Keratinocyte (primary cell): Measurements from ENCODE around the gene TRPM1. TPM values are rescaled to one million over a fixed set of nuclear protein-coding genes. Genes with fewer than 3 reads are reported as not detected.

Experiments
- DNase-seq: peaks from one replicate; pipeline ENCODE4 v3.0.0-alpha.2; 2011; ENCODE audit warnings: low read depth, missing footprints, low spot score
- FAIRE-seq: peaks from 2 replicates; lab custom pipeline; 2011; peaks lifted over from hg19 to GRCh38; lab: Jason Lieb, UNC
- H2AFZ ChIP-seq: 2 replicates; pipeline ENCODE4 v1.6.0; 2012; ENCODE audit warnings: low read length, control low read depth, inconsistent platforms; ENCODE audit not compliant: control insufficient read depth
- H3K27ac ChIP-seq: 2 replicates; pipeline ENCODE4 v1.5.1; 2011; ENCODE audit warnings: low read length; ENCODE audit not compliant: control insufficient read depth, insufficient read depth
- H3K27me3 ChIP-seq: 3 replicates; pipeline ENCODE4 v1.6.0; 2011; ENCODE audit warnings: low read length; ENCODE audit not compliant: control insufficient read depth, insufficient read depth; ENCODE audit errors: extremely low read depth
- H3K36me3 ChIP-seq, 2 experiments: 2 replicates in 1 of 2; 3 replicates in 1 of 2; pipeline ENCODE4 v1.5.1; 2011; ENCODE audit warnings: low read length in 2 of 2, mild to moderate bottlenecking in 1 of 2; ENCODE audit not compliant: control insufficient read depth in 2 of 2, insufficient read depth in 2 of 2; ENCODE audit errors: extremely low read depth in 1 of 2
- H3K4me1 ChIP-seq: 3 replicates; pipeline ENCODE4 v1.5.1; 2011; ENCODE audit warnings: low read length; ENCODE audit not compliant: control insufficient read depth, insufficient read depth; ENCODE audit errors: extremely low read depth
- H3K4me2 ChIP-seq: 3 replicates; pipeline ENCODE4 v1.6.0; 2011; ENCODE audit warnings: low read depth, low read length; ENCODE audit not compliant: control insufficient read depth, insufficient read depth; ENCODE audit errors: extremely low read depth
- H3K4me3 ChIP-seq, 3 experiments: fragments of 200-600 bp in 1 of 3; sonication (generic) in 1 of 3; 2 replicates in 2 of 3; 3 replicates in 1 of 3; pipeline ENCODE4 v1.5.1; 2011 to 2016; ENCODE audit warnings: low read length in 3 of 3, mild to moderate bottlenecking in 3 of 3, control low read depth in 2 of 3, inconsistent platforms in 1 of 3, low read depth in 1 of 3, mixed read lengths in 1 of 3, mixed run types in 1 of 3, moderate library complexity in 1 of 3; ENCODE audit not compliant: control insufficient read depth in 2 of 3, insufficient read depth in 2 of 3; ENCODE audit errors: extremely low read depth in 1 of 3
- H3K79me2 ChIP-seq: 2 replicates; pipeline ENCODE4 v1.6.0; 2012; ENCODE audit warnings: low read length; ENCODE audit not compliant: control insufficient read depth, insufficient read depth
- H3K9ac ChIP-seq: 3 replicates; pipeline ENCODE4 v1.6.0; 2011; ENCODE audit warnings: low read length; ENCODE audit not compliant: control insufficient read depth, insufficient read depth; ENCODE audit errors: extremely low read depth
- H3K9me1 ChIP-seq: 3 replicates; pipeline ENCODE4 v1.6.0; 2011; ENCODE audit warnings: low read length; ENCODE audit not compliant: control insufficient read depth, insufficient read depth; ENCODE audit errors: extremely low read depth
- H3K9me3 ChIP-seq: 2 replicates; pipeline ENCODE4 v1.5.1; 2012; ENCODE audit warnings: low read depth, low read length; ENCODE audit not compliant: control insufficient read depth
- H4K20me1 ChIP-seq: 3 replicates; pipeline ENCODE4 v1.6.0; 2011; ENCODE audit warnings: low read length; ENCODE audit not compliant: control insufficient read depth, insufficient read depth; ENCODE audit errors: extremely low read depth
- EZH2 ChIP-seq: IDR thresholded peaks from one replicate; pipeline ENCODE4 v1.6.1; 2012; ENCODE audit warnings: inconsistent platforms, mild to moderate bottlenecking, low read length, moderate library complexity
- dilution Hi-C: fragments of 300-500 bp; cut with MboI; formaldehyde crosslinking; loops from one replicate; pipeline ENCODE4 v1.7.0; 2020; ENCODE audit warnings: low sequenced_read_pairs; ENCODE audit not compliant: extremely low pct_ligation_motif_present
- polyA plus RNA-seq, 5 experiments: library from polyadenylated mRNA; depleted of rRNA in 3 of 5; stranded (reverse) in 3 of 5; stranded (forward) in 1 of 5; unstranded in 1 of 5; fragments of >200 nt; gene quantifications; 1 replicate in 1 of 5; 2 replicates in 3 of 5; 3 replicates in 1 of 5; pipeline versions ENCODE4 v1.2.1 to v1.2.3, GENCODE V29; 2011 to 2012; ENCODE audit warnings: missing spikeins in 2 of 5, low read depth in 1 of 5, low replicate concordance in 1 of 5
- TF ChIP-seq, protein P1 (sequence below), 3 experiments: IDR thresholded peaks in 1 of 3; conservative IDR thresholded peaks in 1 of 3; optimal IDR thresholded peaks in 1 of 3; 2 replicates in 2 of 3; 3 replicates in 1 of 3; pipeline versions ENCODE3 to v1.5.1; 2011; ENCODE audit warnings: low read length in 3 of 3, mild to moderate bottlenecking in 3 of 3, moderate library complexity in 2 of 3, control low read depth in 1 of 3, inconsistent platforms in 1 of 3; ENCODE audit not compliant: insufficient read depth in 2 of 3; ENCODE audit errors: extremely low read depth in 1 of 3

The TRPM1 gene
- polyA plus RNA-seq, 1 donor (not counting 4 experiments of a cell fraction or from before 2014, with no cell fraction given): 0.17 TPM

DNA sequence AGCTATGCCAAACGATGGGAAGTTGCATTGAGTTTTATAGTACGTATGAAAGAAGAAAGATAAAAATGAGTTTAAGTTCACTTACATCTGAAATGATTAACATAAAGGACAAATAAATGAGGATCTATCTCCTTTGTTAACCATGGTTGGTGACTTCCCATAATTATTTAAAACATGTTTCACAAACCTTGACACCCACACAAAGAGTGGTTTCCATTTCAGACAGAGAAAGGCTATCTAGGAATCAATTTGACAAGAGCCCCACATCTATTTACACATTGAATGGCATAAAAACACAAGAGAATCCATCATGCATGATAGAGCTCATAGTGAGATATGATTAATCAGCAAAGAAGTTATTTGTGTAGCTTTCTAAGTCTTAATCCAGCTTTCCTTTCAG is 95.9 kb downstream of the TRPM1 start:
- DNase-seq: no peak
- Histone ChIP-seq H3K9me1 (no peaks in the 10 kb centered on the region), H2AFZ (no peak overlapping the region), H3K9me3 (no peaks in the 10 kb centered on the region), H3K27ac (no peak overlapping the region), H4K20me1 (no peaks in the 10 kb centered on the region), H3K9ac (no peak overlapping the region), H3K27me3 (no peaks in the 10 kb centered on the region), H3K4me1 (peaks cover 13% of the 10 kb centered on the region), H3K79me2 (no peaks in the 10 kb centered on the region), H3K4me2 (no peak overlapping the region), H3K4me3 (no peak overlapping the region), H3K36me3 (no peaks in the 10 kb centered on the region)
- no peak for FAIRE-seq
- dilution Hi-C loops: no loop called here
- TF ChIP-seq, protein P1, sequence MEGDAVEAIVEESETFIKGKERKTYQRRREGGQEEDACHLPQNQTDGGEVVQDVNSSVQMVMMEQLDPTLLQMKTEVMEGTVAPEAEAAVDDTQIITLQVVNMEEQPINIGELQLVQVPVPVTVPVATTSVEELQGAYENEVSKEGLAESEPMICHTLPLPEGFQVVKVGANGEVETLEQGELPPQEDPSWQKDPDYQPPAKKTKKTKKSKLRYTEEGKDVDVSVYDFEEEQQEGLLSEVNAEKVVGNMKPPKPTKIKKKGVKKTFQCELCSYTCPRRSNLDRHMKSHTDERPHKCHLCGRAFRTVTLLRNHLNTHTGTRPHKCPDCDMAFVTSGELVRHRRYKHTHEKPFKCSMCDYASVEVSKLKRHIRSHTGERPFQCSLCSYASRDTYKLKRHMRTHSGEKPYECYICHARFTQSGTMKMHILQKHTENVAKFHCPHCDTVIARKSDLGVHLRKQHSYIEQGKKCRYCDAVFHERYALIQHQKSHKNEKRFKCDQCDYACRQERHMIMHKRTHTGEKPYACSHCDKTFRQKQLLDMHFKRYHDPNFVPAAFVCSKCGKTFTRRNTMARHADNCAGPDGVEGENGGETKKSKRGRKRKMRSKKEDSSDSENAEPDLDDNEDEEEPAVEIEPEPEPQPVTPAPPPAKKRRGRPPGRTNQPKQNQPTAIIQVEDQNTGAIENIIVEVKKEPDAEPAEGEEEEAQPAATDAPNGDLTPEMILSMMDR (optimal IDR thresholded peaks at IDR 0.05 in 1 of 3, IDR thresholded peaks at IDR 0.05 in 1 of 3, conservative IDR thresholded peaks at IDR 0.05 in 1 of 3; ENCODE audit: extremely low read depth in 1 of 3, insufficient read depth in 2 of 3, low read length in 3 of 3): no peak
- TF ChIP-seq EZH2: no peak

DNA sequence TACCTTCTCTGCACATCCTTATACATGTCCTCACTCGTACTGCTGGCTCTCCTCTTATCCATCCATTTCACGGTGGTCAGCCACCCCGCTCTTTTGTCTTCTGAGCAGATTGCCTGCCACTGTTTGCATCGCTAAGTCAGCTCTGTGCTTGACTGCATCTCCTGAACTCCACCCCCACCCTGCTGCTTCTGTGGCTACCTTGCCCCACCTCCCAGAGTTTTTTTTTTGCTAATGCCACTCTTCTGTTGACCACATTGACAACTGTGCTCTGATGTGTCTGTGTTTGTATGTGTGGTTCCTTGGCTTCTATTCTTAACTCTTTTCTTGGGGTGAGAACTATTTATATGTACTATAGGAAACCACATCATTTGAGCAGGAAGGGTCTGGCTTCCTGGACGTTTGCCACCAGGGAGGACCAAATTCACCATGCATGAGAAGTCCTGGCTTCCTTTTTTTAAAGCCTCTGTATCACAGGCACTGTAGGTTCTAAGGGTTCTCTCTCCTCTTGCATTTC is 97.2 kb downstream of the TRPM1 start:
- no peak overlapping the region for H2AFZ ChIP-seq
- H4K20me1 ChIP-seq: no peaks in the 10 kb centered on the region
- no peaks in the 10 kb centered on the region for H3K36me3 ChIP-seq
- no peak overlapping the region for H3K4me3 ChIP-seq
- no peak overlapping the region for H3K27ac ChIP-seq
- no peak overlapping the region for H3K4me2 ChIP-seq
- no peaks in the 10 kb centered on the region for H3K79me2 ChIP-seq
- no peak for FAIRE-seq
- peaks cover 14% of the 10 kb centered on the region for H3K4me1 ChIP-seq
- TF ChIP-seq, protein P1 (optimal IDR thresholded peaks at IDR 0.05 in 1 of 3, IDR thresholded peaks at IDR 0.05 in 1 of 3, conservative IDR thresholded peaks at IDR 0.05 in 1 of 3; ENCODE audit: extremely low read depth in 1 of 3, insufficient read depth in 2 of 3, low read length in 3 of 3): no peak
- no peak for TF ChIP-seq EZH2
- H3K27me3 ChIP-seq: no peaks in the 10 kb centered on the region
- H3K9me3 ChIP-seq: no peaks in the 10 kb centered on the region
- H3K9ac ChIP-seq: no peak overlapping the region
- H3K9me1 ChIP-seq: no peaks in the 10 kb centered on the region
- dilution Hi-C loops: no loop called here
- no peak for DNase-seq
